OCI-LY1 (cell line): ENCODE results near the gene RNF157.

Source experiments
- H2AFZ ChIP-seq: fragments of 200-600 bp; sonication (generic), shearing (Covaris generic); 2 replicates; pipeline ENCODE4 v1.6.0; 2014; ENCODE audit warnings: antibody characterized with exemption, mild to moderate bottlenecking, low read length
- H3F3A ChIP-seq: fragments of 200-600 bp; sonication (generic), shearing (Covaris generic); 2 replicates; pipeline ENCODE4 v1.6.0; 2014; ENCODE audit warnings: mild to moderate bottlenecking, antibody characterized with exemption, low read length, moderate library complexity; ENCODE audit not compliant: insufficient read depth
- H3K27ac ChIP-seq: fragments of 200-600 bp; sonication (generic); 2 replicates; pipeline ENCODE4 v1.5.1; 2014; ENCODE audit warnings: low read length, mixed run types, mild to moderate bottlenecking, low read depth; ENCODE audit not compliant: poor library complexity, severe bottlenecking
- H3K27me3 ChIP-seq: fragments of 200-600 bp; sonication (generic); 2 replicates; pipeline ENCODE4 v1.6.0; 2014; ENCODE audit warnings: antibody characterized with exemption, mild to moderate bottlenecking, low read length, moderate library complexity; ENCODE audit not compliant: insufficient read depth
- H3K36me3 ChIP-seq: fragments of 200-600 bp; sonication (generic); 2 replicates; pipeline ENCODE4 v1.6.1; 2014; ENCODE audit warnings: mild to moderate bottlenecking, antibody characterized with exemption, low read length, moderate library complexity, mixed read lengths; ENCODE audit not compliant: insufficient read depth
- H3K4me1 ChIP-seq: fragments of 200-600 bp; sonication (generic); 2 replicates; pipeline ENCODE4 v1.5.1; 2014; ENCODE audit warnings: mild to moderate bottlenecking, low read length, moderate library complexity; ENCODE audit not compliant: insufficient read depth, severe bottlenecking
- H3K4me2 ChIP-seq: fragments of 200-600 bp; sonication (generic), shearing (Covaris generic); 2 replicates; pipeline ENCODE4 v1.6.1; 2014; ENCODE audit warnings: low read length
- H3K4me3 ChIP-seq: fragments of 200-600 bp; sonication (generic); 2 replicates; pipeline ENCODE4 v1.5.1; 2014; ENCODE audit warnings: low read length, low read depth, mild to moderate bottlenecking, mixed read lengths; ENCODE audit not compliant: poor library complexity, severe bottlenecking
- H3K79me2 ChIP-seq: fragments of 200-600 bp; shearing (Covaris generic); 2 replicates; pipeline ENCODE4 v1.6.1; 2016; ENCODE audit warnings: mixed run types, low read length, mixed read lengths; ENCODE audit not compliant: insufficient read depth
- H3K9ac ChIP-seq: fragments of 200-600 bp; sonication (generic), shearing (Covaris generic); 2 replicates; pipeline ENCODE4 v1.6.1; 2014; ENCODE audit warnings: mild to moderate bottlenecking, low read length, mixed read lengths
- H3K9me2 ChIP-seq: fragments of 200-600 bp; sonication (generic), shearing (Covaris generic); 2 replicates; pipeline ENCODE4 v1.6.1; 2014; ENCODE audit warnings: low read depth, mild to moderate bottlenecking, low read length, mixed read lengths
- H3K9me3 ChIP-seq: fragments of 200-600 bp; shearing (Covaris generic); 2 replicates; pipeline ENCODE4 v1.6.1; 2014; ENCODE audit warnings: low read length, mixed read lengths
- H4K20me1 ChIP-seq: fragments of 200-600 bp; sonication (generic), shearing (Covaris generic); 2 replicates; pipeline ENCODE4 v1.6.0; 2016; ENCODE audit warnings: mild to moderate bottlenecking, low read length; ENCODE audit not compliant: insufficient read depth
- EZH2 ChIP-seq: fragments of 200-600 bp; sonication (generic), shearing (Covaris generic); IDR thresholded peaks from 2 replicates; pipeline ENCODE4 v1.8.0; 2017; ENCODE audit warnings: borderline replicate concordance, mixed run types, mild to moderate bottlenecking, antibody characterized with exemption, low read length, moderate library complexity, mixed read lengths
- TF ChIP-seq, protein P1 (sequence below): fragments of 200-600 bp; sonication (generic), shearing (Covaris generic); IDR thresholded peaks from 2 replicates; pipeline ENCODE4 v1.5.1; 2017; ENCODE audit warnings: mild to moderate bottlenecking, antibody characterized with exemption, low read length, moderate library complexity, mixed read lengths

The RNF157 gene

DNA sequence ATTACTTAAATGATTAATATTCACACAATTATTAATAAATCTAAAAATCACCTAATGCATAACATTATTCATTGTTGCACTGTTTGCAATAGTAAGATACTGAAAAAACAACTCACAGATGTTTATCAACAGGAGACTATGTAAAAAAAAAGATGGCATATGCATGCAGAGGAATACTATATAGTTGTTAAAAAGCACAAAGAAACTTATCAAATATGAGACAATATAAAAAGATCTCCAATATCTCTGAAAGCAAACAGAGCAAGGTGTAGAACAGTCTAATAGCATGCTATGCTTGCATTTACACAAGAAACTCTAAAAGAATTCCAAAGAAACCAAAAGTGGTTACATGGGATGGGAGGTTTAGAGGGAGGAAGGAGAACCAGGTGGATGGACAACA is 3.7 kb downstream of the RNF157 start:
- Histone ChIP-seq H3K36me3 (no peaks in the 10 kb centered on the region), H3K4me1 (no peaks in the 10 kb centered on the region), H3K9me2 (no peaks in the 10 kb centered on the region), H3K27me3 (peaks cover 12% of the 10 kb centered on the region; the same call in 1 of the 2 replicates), H3K9ac (no peak overlapping the region), H3K4me3 (no peak overlapping the region), H3K4me2 (no peak overlapping the region), H3K9me3 (no peaks in the 10 kb centered on the region), H3F3A (no peaks in the 10 kb centered on the region), H3K27ac (no peak overlapping the region), H4K20me1 (no peaks in the 10 kb centered on the region), H3K79me2 (no peaks in the 10 kb centered on the region), H2AFZ (no peak overlapping the region)
- TF ChIP-seq EZH2, result no peak
- TF ChIP-seq, protein P1, sequence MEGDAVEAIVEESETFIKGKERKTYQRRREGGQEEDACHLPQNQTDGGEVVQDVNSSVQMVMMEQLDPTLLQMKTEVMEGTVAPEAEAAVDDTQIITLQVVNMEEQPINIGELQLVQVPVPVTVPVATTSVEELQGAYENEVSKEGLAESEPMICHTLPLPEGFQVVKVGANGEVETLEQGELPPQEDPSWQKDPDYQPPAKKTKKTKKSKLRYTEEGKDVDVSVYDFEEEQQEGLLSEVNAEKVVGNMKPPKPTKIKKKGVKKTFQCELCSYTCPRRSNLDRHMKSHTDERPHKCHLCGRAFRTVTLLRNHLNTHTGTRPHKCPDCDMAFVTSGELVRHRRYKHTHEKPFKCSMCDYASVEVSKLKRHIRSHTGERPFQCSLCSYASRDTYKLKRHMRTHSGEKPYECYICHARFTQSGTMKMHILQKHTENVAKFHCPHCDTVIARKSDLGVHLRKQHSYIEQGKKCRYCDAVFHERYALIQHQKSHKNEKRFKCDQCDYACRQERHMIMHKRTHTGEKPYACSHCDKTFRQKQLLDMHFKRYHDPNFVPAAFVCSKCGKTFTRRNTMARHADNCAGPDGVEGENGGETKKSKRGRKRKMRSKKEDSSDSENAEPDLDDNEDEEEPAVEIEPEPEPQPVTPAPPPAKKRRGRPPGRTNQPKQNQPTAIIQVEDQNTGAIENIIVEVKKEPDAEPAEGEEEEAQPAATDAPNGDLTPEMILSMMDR, result no peak

DNA sequence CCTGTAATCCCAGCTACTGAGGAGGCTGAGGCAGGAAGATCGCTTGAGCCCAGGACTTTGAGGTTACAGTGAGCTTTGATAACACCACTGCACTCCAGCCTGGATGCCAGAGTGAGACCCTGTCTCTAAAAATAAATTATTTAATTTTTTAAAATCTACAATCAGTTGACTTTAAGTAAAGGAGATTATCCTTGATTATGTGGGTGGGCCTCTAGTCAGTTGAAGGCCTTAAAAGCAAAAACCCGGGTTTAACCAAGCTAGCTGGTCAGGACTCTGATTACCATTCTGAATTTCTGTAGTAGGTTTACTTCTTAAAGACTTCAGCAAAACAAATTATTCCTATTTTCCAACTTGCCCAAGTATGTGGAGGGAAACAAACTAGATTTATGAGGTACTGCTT is 4.4 kb downstream of the RNF157 start:
- H2AFZ ChIP-seq, result no peak overlapping the region
- H3K9ac ChIP-seq, result no peak overlapping the region
- TF ChIP-seq EZH2, result no peak
- TF ChIP-seq, protein P1, result no peak
- H4K20me1 ChIP-seq, result no peaks in the 10 kb centered on the region
- H3K9me2 ChIP-seq, result no peaks in the 10 kb centered on the region
- H3K27ac ChIP-seq, result no peak overlapping the region
- H3K9me3 ChIP-seq, result no peaks in the 10 kb centered on the region
- H3K27me3 ChIP-seq, result peaks cover 12% of the 10 kb centered on the region; the same call in 1 of the 2 replicates
- no peaks in the 10 kb centered on the region for H3K36me3 ChIP-seq
- no peaks in the 10 kb centered on the region for H3K4me1 ChIP-seq
- no peaks in the 10 kb centered on the region for H3F3A ChIP-seq
- H3K4me3 ChIP-seq, result no peak overlapping the region
- no peak overlapping the region for H3K4me2 ChIP-seq
- H3K79me2 ChIP-seq, result no peaks in the 10 kb centered on the region

DNA sequence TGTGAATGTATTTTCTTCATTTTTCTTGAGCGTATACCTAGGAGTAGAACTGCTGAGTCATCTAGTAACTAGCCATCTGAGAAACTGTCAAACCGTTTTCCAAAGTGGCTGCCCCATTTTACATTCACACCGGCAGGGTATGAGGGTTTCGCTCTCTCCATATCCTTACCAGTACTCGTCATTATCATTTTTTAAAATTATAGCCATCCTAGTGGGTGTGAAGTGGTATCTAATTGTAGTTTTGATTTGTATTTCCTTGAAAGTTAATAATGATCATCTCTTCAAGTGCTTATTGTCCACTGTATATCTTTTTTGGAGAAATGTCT is 6.0 kb downstream of the RNF157 start:
- Histone ChIP-seq H3K4me1 (no peaks in the 10 kb centered on the region), H3K4me3 (no peak overlapping the region), H3K79me2 (no peaks in the 10 kb centered on the region), H3K9me2 (no peaks in the 10 kb centered on the region), H3K9ac (no peak overlapping the region), H2AFZ (no peak overlapping the region), H3K36me3 (no peaks in the 10 kb centered on the region), H3K9me3 (no peaks in the 10 kb centered on the region), H3K4me2 (no peak overlapping the region), H4K20me1 (no peaks in the 10 kb centered on the region), H3K27me3 (peaks cover 12% of the 10 kb centered on the region; the same call in 1 of the 2 replicates), H3K27ac (no peak overlapping the region), H3F3A (no peaks in the 10 kb centered on the region)
- TF ChIP-seq EZH2, result no peak
- TF ChIP-seq, protein P1, result no peak
